ENCODE measurements around the gene SLC1A4. TPM values are rescaled to one million over a fixed set of nuclear protein-coding genes. Genes with fewer than 3 reads are reported as not detected.

Gene SLC1A4
- polyA plus RNA-seq, 3 donors, result 3.2 to 4.5 (median 4.4) TPM

DNA sequence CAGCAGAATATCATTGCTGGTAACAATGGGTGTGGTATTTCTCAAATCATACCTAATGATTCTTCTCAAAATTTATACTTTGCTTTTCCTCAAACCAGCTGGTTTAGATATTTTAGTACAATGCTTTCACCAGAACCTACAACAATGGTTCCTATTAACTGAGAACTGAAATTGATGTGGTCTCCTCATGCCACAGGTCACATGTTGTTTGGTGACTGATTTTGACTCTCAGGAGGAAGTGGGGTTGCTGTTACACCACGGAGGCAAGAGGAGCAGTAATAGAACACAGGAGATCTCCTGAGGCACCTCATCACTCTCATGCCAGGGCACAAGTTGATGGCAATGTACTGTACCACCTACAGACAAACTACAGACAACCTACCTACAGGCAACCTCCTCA lies 64.0 kb downstream of the SLC1A4 start:
- Histone ChIP-seq H3K79me2 (ENCODE audit: insufficient read depth, low read length) (peaks cover 26% of the 10 kb centered on the region), H3K9ac (ENCODE audit: insufficient read depth, low read length, poor library complexity, severe bottlenecking) (no peak overlapping the region), H4K20me1 (ENCODE audit: insufficient read depth, low read length) (no peaks in the 10 kb centered on the region), H3K27ac (ENCODE audit: low read depth in 1 of 2, low read length in 2 of 2) (peak overlapping the region; percentile 15 to 57), H2AFZ (ENCODE audit: insufficient read depth, low read depth, low read length, poor library complexity, severe bottlenecking) (no peak overlapping the region), H3K4me1 (ENCODE audit: control insufficient read depth in 1 of 2, insufficient read depth in 2 of 2, low read length in 2 of 2) (peaks cover 44 to 53% of the 10 kb centered on the region in 2 donors), H3K9me3 (replicated peaks in 1 of 2; ENCODE audit: control insufficient read depth in 1 of 2, insufficient read depth in 1 of 2, low read length in 2 of 2) (no peaks in the 10 kb centered on the region), H3K4me3 (replicated peaks in 1 of 3; ENCODE audit: low read depth in 2 of 3, low read length in 3 of 3) (peak overlapping the region in 1 of 3 experiments; percentile 17), H3K4me2 (replicated peaks; ENCODE audit: extremely low read depth, low read length, poor library complexity, severe bottlenecking) (peak overlapping the region; percentile 4), H3K27me3 (ENCODE audit: control insufficient read depth in 2 of 2, insufficient read depth in 2 of 2, low read length in 2 of 2) (no peaks in the 10 kb centered on the region), H3K36me3 (replicated peaks in 1 of 2; ENCODE audit: control insufficient read depth in 1 of 2, insufficient read depth in 2 of 2, low read length in 2 of 2) (no peaks in the 10 kb centered on the region)
- H3K36me3 Mint-ChIP-seq, result peaks cover 0 to 12% of the 10 kb centered on the region in 2 donors
- H3K27me3 Mint-ChIP-seq (ENCODE audit: low read depth in 3 of 3), result peaks cover 0 to 2% (median 1%) of the 10 kb centered on the region in 3 donors
- DNase-seq, result peak; percentile 69 to 83 (median 73)
- WGBS (ENCODE audit: insufficient coverage), result no CpG with 5 or more reads among the region's 1 CpG
- peaks cover 0 to 5% (median 2%) of the 10 kb centered on the region in 7 donors for H3K9me3 Mint-ChIP-seq
- H3K4me3 Mint-ChIP-seq, result peak overlapping the region in 1 of 2 donors; percentile 65
- TF ChIP-seq, protein P1, sequence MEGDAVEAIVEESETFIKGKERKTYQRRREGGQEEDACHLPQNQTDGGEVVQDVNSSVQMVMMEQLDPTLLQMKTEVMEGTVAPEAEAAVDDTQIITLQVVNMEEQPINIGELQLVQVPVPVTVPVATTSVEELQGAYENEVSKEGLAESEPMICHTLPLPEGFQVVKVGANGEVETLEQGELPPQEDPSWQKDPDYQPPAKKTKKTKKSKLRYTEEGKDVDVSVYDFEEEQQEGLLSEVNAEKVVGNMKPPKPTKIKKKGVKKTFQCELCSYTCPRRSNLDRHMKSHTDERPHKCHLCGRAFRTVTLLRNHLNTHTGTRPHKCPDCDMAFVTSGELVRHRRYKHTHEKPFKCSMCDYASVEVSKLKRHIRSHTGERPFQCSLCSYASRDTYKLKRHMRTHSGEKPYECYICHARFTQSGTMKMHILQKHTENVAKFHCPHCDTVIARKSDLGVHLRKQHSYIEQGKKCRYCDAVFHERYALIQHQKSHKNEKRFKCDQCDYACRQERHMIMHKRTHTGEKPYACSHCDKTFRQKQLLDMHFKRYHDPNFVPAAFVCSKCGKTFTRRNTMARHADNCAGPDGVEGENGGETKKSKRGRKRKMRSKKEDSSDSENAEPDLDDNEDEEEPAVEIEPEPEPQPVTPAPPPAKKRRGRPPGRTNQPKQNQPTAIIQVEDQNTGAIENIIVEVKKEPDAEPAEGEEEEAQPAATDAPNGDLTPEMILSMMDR (IDR thresholded peaks at IDR 0.05), result no peak
- H3K27ac Mint-ChIP-seq, result peak overlapping the region; percentile 54 to 85 (median 78)
- H3K4me1 Mint-ChIP-seq, result peaks cover 52% of the 10 kb centered on the region
- intact Hi-C loops (cut with micrococcal nuclease), result no loop called here

DNA sequence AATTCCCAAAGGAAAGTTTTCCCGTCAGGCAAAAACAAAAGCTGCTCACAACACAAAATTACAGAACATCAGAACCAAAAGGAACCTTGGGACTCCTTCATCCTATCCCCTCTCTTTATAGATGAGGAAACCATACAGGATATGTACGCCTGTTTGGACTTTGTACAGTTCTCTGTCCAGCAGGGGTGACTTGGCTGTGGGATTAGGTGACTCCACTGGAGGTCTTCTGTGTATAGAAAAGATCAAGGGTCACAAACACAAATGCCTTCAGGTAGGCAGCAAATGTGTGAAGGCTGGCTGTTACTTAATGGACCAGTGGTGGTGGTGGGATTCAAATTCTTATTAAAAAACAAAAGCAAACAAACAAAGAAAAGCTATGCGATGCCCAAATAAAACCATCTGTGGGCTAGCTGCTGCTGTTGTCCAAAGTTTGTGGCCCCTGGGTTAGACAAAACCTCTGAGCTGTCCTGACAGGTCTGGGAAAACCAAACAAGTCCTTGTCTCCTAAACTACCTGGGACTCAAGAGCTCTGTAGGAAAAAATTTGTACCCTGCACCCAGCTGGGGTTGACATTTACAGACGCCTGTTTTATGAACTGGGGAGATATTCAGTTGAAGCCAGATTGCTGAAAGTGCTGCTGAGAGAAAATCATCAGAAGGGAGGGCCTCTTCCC lies 65.7 kb downstream of the SLC1A4 start:
- Mint-ChIP-seq H3K36me3 (peaks cover 0 to 4% of the 10 kb centered on the region in 2 donors), H3K4me1 (peaks cover 60% of the 10 kb centered on the region), H3K27me3 (ENCODE audit: low read depth in 3 of 3) (peaks cover 0 to 2% (median 1%) of the 10 kb centered on the region in 3 donors), H3K27ac (peak overlapping the region; percentile 50 to 95 (median 91)), H3K4me3 (peak overlapping the region; percentile 97 to 99), H3K9me3 (peaks cover 0 to 2% (median 0%) of the 10 kb centered on the region in 7 donors)
- Histone ChIP-seq H3K36me3 (replicated peaks in 1 of 2; ENCODE audit: control insufficient read depth in 1 of 2, insufficient read depth in 2 of 2, low read length in 2 of 2) (no peaks in the 10 kb centered on the region), H3K27me3 (ENCODE audit: control insufficient read depth in 2 of 2, insufficient read depth in 2 of 2, low read length in 2 of 2) (no peaks in the 10 kb centered on the region), H2AFZ (ENCODE audit: insufficient read depth, low read depth, low read length, poor library complexity, severe bottlenecking) (peak overlapping the region; percentile 95), H4K20me1 (ENCODE audit: insufficient read depth, low read length) (no peaks in the 10 kb centered on the region), H3K4me3 (replicated peaks in 1 of 3; ENCODE audit: low read depth in 2 of 3, low read length in 3 of 3) (peak overlapping the region; percentile 67 to 93 (median 77)), H3K9me3 (replicated peaks in 1 of 2; ENCODE audit: control insufficient read depth in 1 of 2, insufficient read depth in 1 of 2, low read length in 2 of 2) (no peaks in the 10 kb centered on the region), H3K79me2 (ENCODE audit: insufficient read depth, low read length) (peaks cover 41% of the 10 kb centered on the region), H3K4me1 (ENCODE audit: control insufficient read depth in 1 of 2, insufficient read depth in 2 of 2, low read length in 2 of 2) (peaks cover 44 to 53% of the 10 kb centered on the region in 2 donors), H3K9ac (ENCODE audit: insufficient read depth, low read length, poor library complexity, severe bottlenecking) (no peak overlapping the region), H3K27ac (ENCODE audit: low read depth in 1 of 2, low read length in 2 of 2) (peak overlapping the region; percentile 44 to 81), H3K4me2 (replicated peaks; ENCODE audit: extremely low read depth, low read length, poor library complexity, severe bottlenecking) (peak overlapping the region; percentile 87)
- intact Hi-C loops (cut with micrococcal nuclease), result no loop called here
- DNase-seq, result no peak
- WGBS (ENCODE audit: insufficient coverage), result 100% methylated on average over 1 of the region's 4 CpGs
- TF ChIP-seq, protein P1 (IDR thresholded peaks at IDR 0.05), result no peak
